GM18870 (cell line): ENCODE data around the gene LRRC59.

Experiments used
- ATAC-seq: cut with Tn5 transposase; IDR thresholded peaks from one replicate; pipeline ENCODE4 v1.9.1; 2021; ENCODE audit warnings: moderate library complexity; ENCODE audit not compliant: unreplicated experiment

LRRC59 gene

GRCh38 chr17:50363217-50364060 is 33.9 kb downstream of the LRRC59 start:
- ATAC-seq: no peak

DNA sequence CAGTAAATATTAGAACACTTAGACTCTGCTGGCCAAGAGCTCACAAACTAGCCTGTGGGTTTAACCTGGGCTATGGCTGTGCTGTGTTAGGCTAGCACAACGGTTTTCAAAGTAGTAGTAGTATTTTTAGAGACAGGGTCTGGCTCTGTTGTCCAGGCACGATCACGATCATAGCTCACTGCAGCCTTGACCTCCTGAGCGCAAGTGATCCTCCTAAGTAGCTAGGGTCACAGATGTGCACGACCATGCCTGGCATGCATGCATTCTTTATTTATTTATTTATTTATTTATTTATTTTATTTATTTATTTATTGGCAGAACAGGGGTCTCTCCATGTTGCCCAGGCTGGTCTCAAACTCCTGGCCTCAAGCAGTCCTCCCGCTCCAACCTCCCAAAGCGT is 34.7 kb downstream of the LRRC59 start:
- ATAC-seq: no peak

DNA sequence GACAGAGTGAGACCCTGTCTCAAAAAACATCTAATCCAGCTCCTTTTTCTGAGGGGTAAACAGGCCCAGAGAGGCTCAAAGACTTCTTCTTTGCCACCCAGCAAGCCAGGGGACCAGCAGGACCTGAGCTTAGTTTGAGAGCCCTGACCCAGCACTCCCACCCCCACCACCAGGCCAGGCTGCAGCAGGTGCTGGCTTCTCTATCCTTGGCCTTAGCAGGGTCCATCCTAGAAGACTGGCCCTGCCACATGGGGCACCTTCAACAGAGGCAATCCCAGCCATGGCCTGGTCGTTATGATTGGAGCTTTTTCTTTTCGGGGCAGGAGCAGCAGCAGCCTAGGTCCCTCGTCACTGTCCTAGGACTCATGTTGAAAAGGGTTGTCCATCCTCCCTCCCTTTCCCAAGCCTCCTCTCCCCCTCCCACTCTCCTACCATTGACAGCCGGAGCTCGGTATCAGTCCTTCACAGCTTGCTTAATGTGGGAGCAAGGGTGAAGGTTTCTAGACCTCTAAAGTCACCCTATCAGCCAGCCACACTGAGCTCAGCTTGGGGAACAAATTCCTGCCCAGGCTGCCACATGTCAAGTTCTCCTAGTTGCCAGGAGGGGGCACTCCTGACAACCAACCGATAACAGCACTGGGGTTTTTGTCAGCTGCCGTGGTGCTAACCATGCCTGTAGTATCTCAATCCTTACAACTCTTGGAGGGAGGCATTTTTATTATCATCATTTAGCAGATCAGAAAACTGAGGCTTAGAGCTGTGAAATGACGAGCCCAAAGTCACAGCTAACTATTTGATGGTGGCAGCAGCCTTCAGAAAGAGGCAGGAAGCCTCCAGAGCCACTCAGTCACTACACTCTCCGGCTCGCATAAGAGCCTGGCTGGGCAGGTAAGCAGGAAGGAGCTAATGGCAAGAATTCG is 35.5 kb downstream of the LRRC59 start:
- no peak for ATAC-seq

DNA sequence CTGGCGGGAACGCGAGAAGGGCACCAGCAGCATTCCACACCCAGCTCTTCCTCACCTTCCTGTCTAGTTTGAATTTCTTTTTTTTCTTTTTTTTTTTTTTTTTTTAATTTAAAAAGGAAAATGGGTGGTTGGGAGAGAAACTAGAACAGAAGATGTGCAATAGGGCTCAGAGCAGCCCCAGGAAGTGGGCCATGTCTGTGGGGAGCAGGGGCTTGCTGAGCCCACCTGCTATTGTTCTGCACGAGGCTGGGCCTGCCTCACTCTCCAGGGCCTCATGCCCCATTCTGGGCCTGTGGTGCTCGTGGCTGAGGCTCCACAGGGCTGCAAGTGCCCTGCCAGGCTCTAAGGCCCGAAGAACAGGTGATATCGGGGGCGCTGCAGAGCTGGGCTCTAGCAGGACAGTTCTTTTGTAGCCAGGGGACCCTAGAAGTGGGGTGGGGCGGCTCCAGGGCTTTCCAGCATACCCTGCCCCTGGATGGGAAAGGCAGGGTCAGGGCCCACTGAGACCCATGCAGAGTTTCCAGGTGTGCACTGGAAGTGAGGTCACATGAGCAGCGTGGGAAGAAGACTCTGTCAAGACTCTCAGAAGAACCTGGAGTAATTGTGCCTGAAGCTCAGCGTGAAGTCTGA is 36.7 kb downstream of the LRRC59 start:
- ATAC-seq: no peak

GRCh38 chr17:50359998-50360461 is 37.3 kb downstream of the LRRC59 start:
- no peak for ATAC-seq

GRCh38 chr17:50359005-50359699 is 38.2 kb downstream of the LRRC59 start:
- no peak for ATAC-seq

DNA sequence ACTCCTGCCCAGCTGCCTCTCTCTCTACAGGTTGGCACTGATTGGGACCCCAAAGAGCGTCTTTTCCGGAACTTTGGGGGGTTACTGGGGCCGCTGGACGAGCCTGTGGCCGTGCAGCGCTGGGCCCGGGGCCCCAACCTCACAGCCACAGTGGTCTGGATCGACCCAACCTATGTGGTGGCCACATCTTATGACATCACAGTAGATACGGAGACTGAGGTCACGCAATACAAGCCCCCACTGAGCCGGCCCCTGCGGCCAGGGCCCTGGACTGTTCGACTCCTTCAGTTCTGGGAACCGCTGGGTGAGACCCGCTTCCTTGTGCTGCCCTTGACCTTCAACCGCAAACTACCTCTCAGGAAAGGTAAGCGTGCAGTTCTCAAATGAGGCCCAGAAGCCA is 39.1 kb downstream of the LRRC59 start:
- no peak for ATAC-seq

GRCh38 chr17:50356892-50357510 is 40.3 kb downstream of the LRRC59 start:
- no peak for ATAC-seq

GRCh38 chr17:50356418-50356817 is 40.9 kb downstream of the LRRC59 start:
- no peak for ATAC-seq

DNA sequence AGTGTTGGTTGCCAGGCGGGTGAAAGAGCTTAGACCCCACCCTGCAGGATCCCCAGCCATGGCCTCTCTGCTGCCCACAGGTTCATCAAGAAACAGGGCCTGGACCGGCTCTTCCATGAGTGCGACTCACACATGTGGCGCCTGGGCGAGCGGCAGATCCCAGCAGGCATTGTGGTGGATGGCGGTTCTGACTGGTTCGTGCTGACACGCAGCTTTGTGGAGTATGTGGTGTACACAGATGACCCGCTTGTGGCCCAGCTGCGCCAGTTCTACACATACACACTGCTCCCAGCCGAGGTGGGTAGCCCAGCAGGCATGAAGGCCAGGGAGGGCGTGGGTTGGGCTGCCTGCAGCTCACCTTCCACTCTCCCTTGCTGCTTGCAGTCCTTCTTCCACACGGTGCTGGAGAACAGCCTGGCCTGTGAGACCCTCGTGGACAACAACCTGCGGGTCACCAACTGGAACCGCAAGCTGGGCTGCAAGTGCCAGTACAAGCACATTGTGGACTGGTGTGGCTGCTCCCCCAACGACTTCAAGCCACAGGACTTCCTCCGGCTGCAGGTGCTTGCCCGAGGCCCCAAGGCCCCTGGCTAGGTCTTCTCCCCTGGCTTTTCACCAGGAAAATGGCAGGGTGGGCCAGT is 41.5 kb downstream of the LRRC59 start:
- ATAC-seq: no peak

- no peak for ATAC-seq
Observed at GRCh38 chr17:50355336-50355700, 42.0 kb downstream of the LRRC59 start.

GRCh38 chr17:50354776-50355175 is 42.5 kb downstream of the LRRC59 start:
- ATAC-seq: no peak

GRCh38 chr17:50354198-50354597 is 43.1 kb downstream of the LRRC59 start:
- no peak for ATAC-seq

- no peak for ATAC-seq
Observed at GRCh38 chr17:50353600-50354195, 43.6 kb downstream of the LRRC59 start.

DNA sequence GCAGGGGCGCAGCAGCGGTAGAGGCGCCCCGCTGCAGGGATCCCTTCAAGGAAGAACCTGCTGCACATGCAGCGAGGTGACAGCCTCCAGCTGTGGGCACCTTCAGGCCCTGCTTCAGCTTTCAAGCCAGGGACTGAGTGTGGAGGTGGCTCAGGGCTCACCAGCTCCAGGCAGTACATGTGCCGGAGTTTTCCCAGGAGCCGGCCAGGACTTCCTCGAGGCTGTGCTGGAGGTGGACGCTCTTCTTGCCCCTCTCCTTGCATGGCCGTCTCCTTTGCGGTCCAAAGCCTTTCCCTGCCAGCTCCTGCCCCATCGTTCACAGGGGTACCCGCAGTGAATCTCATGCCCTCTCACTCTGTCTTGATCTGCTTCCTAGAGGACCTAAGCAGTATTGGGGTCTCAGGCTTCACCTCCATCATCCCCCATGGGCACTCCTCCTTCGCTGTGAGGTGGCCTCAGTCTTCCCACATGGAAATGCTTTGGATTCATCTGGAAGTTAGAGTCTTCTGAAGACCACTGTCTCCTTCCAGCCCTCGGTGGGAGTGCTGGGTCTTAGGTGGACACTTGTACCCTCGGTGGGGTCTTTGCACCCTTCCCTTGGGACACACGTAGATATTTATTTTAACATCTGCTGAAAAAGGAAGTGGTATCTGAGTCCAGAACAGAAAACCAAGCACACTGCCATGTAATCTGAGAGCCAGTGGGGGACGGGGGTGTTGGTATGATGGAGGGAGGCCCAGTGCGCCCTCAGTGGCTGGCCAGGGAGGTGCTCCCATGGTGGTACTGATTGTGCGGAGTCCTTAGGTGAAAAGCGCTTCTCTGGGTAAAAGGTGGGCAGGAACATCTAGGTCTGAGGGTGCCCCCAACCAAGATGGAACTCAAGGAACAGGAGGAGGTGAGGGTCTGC is 44.4 kb downstream of the LRRC59 start:
- ATAC-seq: no peak

- no peak for ATAC-seq
Observed at GRCh38 chr17:50352072-50352692, 45.1 kb downstream of the LRRC59 start.

GRCh38 chr17:50350733-50351132 is 46.6 kb downstream of the LRRC59 start:
- ATAC-seq: no peak

- no peak for ATAC-seq
Observed at GRCh38 chr17:50349243-50349600, 48.1 kb downstream of the LRRC59 start.
